Liver (tissue), 3 donors: ENCODE measurements around the gene WDR1.

ENCODE experiments used
- ATF3 ChIP-seq: IDR thresholded peaks from 2 replicates; pipeline ENCODE4 v1.6.1; 2016; ENCODE audit warnings: antibody characterized with exemption
- CTCF ChIP-seq: fragments of 150-350 bp; IDR thresholded peaks from 2 replicates; pipeline ENCODE4 v1.5.1; 2017; ENCODE audit warnings: improper control_type of control experiment, low read depth, low read length; ENCODE audit not compliant: missing input control
- EGR1 ChIP-seq, 2 donors: IDR thresholded peaks; 2 replicates each; pipeline ENCODE4 v1.6.1; 2016 to 2018; ENCODE audit warnings: antibody characterized with exemption in 2 of 2, low read depth in 2 of 2
- FOXA1 ChIP-seq: IDR thresholded peaks from 2 replicates; pipeline ENCODE4 v1.6.1; 2016; ENCODE audit warnings: antibody characterized with exemption
- GABPA ChIP-seq, 2 donors: IDR thresholded peaks in 1 of 2; conservative IDR thresholded peaks in 1 of 2; 2 replicates each; pipeline ENCODE4 v1.6.1; 2016; ENCODE audit warnings: antibody characterized with exemption in 2 of 2, mild to moderate bottlenecking in 1 of 2, moderate library complexity in 1 of 2
- HNF4A ChIP-seq, 2 donors: conservative IDR thresholded peaks; 2 replicates each; pipeline ENCODE4 v1.6.1; 2016; ENCODE audit warnings: antibody characterized with exemption in 2 of 2, mild to moderate bottlenecking in 2 of 2
- HNF4G ChIP-seq: IDR thresholded peaks from 2 replicates; pipeline ENCODE4 v1.6.1; 2016; ENCODE audit warnings: antibody characterized with exemption
- JUND ChIP-seq, 2 donors: IDR thresholded peaks; 2 replicates each; pipeline ENCODE4 v1.6.1; 2016; ENCODE audit warnings: antibody characterized with exemption in 2 of 2
- MAX ChIP-seq: IDR thresholded peaks from 2 replicates; pipeline ENCODE4 v1.6.1; 2016; ENCODE audit warnings: antibody characterized with exemption
- RAD21 ChIP-seq, 2 donors: IDR thresholded peaks; 2 replicates each; pipeline ENCODE4 v1.6.1; 2016; ENCODE audit warnings: antibody characterized with exemption in 2 of 2, mild to moderate bottlenecking in 2 of 2
- REST ChIP-seq: IDR thresholded peaks from 2 replicates; pipeline ENCODE4 v1.6.1; 2016; ENCODE audit warnings: antibody characterized with exemption, mild to moderate bottlenecking
- TAF1 ChIP-seq: conservative IDR thresholded peaks from 2 replicates; pipeline ENCODE4 v1.6.1; 2016; ENCODE audit warnings: antibody characterized with exemption, mild to moderate bottlenecking
- YY1 ChIP-seq: IDR thresholded peaks from 2 replicates; pipeline ENCODE4 v1.6.1; 2016; ENCODE audit warnings: antibody characterized with exemption, mild to moderate bottlenecking
- ZBTB33 ChIP-seq: IDR thresholded peaks from 2 replicates; pipeline ENCODE4 v1.6.1; 2016; ENCODE audit warnings: antibody characterized with exemption
- donor health status: healthy.
- donor health status: healthy.

GRCh38 chr4:10123227-10124101 is 6.9 kb upstream of the WDR1 start:
- TF ChIP-seq GABPA (IDR thresholded peaks at IDR 0.05 in 1 of 2, conservative IDR thresholded peaks at IDR 0.05 in 1 of 2) (no peak), CTCF (no peak), JUND (IDR thresholded peaks at IDR 0.05) (no peak), ATF3 (no peak), TAF1 (no peak), HNF4A (conservative IDR thresholded peaks at IDR 0.05) (peak in 1 of 2 donors; percentile 13), REST (no peak), FOXA1 (no peak), YY1 (no peak), HNF4G (no peak), EGR1 (IDR thresholded peaks at IDR 0.05; ENCODE audit: low read depth in 2 of 2) (no peak), ZBTB33 (no peak), RAD21 (IDR thresholded peaks at IDR 0.05) (no peak), MAX (no peak)
